ENCODE data around the gene SERGEF.
"Not testable (repeated sequence)": the region's sequence is repeated elsewhere in the genome, so short reads cannot be mapped to it uniquely, and the experiment has no call there.

GRCh38 chr11:17896496-17897151 lies 116.2 kb downstream of the SERGEF start:
- TF ChIP-seq, protein P1, sequence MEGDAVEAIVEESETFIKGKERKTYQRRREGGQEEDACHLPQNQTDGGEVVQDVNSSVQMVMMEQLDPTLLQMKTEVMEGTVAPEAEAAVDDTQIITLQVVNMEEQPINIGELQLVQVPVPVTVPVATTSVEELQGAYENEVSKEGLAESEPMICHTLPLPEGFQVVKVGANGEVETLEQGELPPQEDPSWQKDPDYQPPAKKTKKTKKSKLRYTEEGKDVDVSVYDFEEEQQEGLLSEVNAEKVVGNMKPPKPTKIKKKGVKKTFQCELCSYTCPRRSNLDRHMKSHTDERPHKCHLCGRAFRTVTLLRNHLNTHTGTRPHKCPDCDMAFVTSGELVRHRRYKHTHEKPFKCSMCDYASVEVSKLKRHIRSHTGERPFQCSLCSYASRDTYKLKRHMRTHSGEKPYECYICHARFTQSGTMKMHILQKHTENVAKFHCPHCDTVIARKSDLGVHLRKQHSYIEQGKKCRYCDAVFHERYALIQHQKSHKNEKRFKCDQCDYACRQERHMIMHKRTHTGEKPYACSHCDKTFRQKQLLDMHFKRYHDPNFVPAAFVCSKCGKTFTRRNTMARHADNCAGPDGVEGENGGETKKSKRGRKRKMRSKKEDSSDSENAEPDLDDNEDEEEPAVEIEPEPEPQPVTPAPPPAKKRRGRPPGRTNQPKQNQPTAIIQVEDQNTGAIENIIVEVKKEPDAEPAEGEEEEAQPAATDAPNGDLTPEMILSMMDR (IDR thresholded peaks at IDR 0.05): not testable (repeated sequence)
- not testable (repeated sequence) for TF ChIP-seq POLR2A (IDR thresholded peaks at IDR 0.05)
